ENCODE measurements around the gene NF1.
A peak's percentile ranks its signal among the peaks of the same experiment; 100 is the strongest.
"Not testable (repeated sequence)": the region's sequence is repeated elsewhere in the genome, so short reads cannot be mapped to it uniquely, and the experiment has no call there.

NF1 gene

GRCh38 chr17:31345191-31345747, 250.5 kb downstream of the NF1 start:
- DNase-seq (ENCODE audit: low read depth), result not testable (repeated sequence)

DNA sequence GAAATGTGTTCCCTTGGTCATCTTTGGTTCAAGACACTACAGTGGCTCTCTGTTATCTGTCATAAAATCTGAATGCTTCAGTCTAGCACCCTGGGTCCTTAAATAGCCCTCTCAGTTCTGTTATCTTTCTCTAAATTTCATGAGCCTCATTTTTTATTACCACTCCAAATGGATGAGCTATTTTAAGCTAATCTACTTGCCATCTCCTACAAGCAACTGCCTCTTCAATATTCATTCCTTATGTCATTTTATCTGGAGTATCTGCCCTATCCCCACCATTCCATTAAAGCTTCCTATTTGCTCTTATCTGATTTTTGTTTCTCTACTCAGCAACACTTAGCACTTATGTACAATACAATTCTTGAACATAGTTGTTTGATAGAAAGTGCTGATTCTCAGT, 254.7 kb downstream of the NF1 start:
- no peak for DNase-seq (ENCODE audit: low read depth)

DNA sequence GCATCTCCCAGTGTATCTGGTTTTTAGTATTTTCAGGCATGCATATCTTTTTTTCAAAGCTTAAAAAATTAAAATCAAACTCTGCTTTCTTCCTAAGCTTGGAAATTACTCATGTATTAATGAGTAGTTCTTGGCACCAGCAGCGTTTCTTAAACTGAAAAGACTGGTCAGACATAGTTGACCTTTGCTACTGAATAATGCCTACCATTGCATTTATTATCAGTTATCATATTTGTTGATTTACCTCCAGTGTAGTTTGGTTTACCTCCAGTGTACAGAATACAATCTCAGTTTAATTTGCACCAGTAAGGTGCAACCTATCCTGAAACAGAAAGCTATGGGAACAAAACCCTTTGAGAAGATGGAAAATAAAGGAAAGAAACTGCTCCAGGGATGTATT, 261.2 kb downstream of the NF1 start:
- no peak for DNase-seq (ENCODE audit: low read depth)

- DNase-seq (ENCODE audit: low read depth), result no peak
Observed at GRCh38 chr17:31357091-31357490, 262.3 kb downstream of the NF1 start.

- no peak for DNase-seq (ENCODE audit: low read depth)
Observed at GRCh38 chr17:31357839-31358394, 263.1 kb downstream of the NF1 start.

GRCh38 chr17:31364012-31364411, 269.2 kb downstream of the NF1 start:
- DNase-seq (ENCODE audit: low read depth), result no peak

DNA sequence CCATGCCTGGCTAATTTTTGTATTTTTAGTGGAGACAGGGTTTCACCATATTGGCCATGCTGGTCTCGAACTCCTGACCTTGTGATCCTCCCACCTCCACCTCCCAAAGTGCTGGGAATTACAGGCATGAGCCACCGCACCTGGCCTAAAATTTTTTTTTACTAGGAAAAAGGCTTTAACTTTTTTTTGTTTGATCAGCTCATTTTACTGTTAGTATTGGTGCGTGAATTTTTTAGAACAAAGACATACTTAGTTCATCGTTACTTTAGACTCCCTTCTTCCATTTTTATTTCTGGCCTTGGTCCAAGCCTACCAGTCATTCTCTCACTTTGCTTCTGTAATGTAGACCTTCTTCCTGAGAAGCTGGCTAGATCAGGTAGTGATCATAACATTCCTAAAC, 271.3 kb downstream of the NF1 start:
- DNase-seq (ENCODE audit: low read depth), result no peak

- no peak for DNase-seq (ENCODE audit: low read depth)
Observed at GRCh38 chr17:31369266-31369665, 274.5 kb downstream of the NF1 start.

- DNase-seq (ENCODE audit: low read depth), result no peak
Observed at GRCh38 chr17:31371511-31372097, 276.8 kb downstream of the NF1 start.

GRCh38 chr17:31373150-31374093, 278.6 kb downstream of the NF1 start:
- peak; percentile 20 for DNase-seq (ENCODE audit: low read depth)

DNA sequence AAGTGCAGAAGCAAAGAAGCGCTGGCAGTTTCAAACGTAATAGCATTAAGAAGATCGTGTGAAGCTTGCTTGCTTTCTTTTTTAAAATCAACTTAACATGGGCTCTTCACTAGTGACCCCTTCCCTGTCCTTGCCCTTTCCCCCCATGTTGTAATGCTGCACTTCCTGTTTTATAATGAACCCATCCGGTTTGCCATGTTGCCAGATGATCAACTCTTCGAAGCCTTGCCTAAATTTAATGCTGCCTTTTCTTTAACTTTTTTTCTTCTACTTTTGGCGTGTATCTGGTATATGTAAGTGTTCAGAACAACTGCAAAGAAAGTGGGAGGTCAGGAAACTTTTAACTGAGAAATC, 279.3 kb downstream of the NF1 start:
- DNase-seq (ENCODE audit: low read depth), result no peak

DNA sequence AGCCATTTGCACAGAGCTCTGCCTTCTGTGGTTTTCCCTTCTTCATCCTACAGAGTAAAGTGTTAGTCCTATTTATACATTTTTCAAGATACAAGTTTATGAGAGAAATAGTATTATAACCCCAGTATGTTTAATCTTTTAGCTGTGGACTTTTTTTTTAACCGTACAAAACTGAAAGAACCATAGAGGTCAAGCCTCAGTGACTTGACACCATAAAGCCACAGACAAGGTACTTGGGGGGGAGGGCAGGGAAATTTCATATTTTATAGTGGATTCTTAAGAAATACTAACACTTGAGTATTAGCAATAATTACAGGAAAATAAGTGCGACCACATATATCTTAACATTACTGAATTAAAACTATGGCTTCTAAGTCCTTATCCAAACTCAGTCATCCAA, 279.7 kb downstream of the NF1 start:
- DNase-seq (ENCODE audit: low read depth), result no peak

GRCh38 chr17:31378638-31379037, 283.9 kb downstream of the NF1 start:
- DNase-seq (ENCODE audit: low read depth), result no peak

DNA sequence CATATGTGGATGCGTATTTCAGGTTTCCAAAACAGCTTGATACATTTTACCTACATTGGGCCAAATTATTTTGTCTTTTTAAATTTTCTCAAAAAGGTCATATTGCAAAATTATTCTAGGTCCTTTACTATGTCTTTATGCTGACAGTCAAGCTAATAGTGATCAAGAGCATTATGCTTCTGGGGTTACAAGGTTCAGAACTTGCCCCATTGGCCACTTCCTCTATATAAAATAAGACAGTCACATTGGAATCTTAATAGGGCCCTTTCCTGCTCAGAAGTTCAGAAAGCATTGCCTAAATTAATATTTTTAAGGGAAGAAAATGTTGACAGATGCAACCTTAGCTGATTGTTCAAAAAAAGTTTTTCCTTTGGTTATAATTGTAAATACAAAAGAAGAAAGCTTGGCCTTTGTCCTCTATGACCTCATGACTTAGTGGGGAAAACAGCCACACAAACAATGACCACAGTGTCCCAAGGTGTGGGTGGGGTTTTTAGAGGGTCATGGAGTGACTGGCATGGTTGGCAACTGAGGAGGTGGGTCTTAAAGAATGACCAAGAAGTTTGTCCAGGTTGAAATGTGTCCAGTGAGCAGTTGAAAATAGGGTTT, 284.9 kb downstream of the NF1 start:
- DNase-seq (ENCODE audit: low read depth), result no peak

DNA sequence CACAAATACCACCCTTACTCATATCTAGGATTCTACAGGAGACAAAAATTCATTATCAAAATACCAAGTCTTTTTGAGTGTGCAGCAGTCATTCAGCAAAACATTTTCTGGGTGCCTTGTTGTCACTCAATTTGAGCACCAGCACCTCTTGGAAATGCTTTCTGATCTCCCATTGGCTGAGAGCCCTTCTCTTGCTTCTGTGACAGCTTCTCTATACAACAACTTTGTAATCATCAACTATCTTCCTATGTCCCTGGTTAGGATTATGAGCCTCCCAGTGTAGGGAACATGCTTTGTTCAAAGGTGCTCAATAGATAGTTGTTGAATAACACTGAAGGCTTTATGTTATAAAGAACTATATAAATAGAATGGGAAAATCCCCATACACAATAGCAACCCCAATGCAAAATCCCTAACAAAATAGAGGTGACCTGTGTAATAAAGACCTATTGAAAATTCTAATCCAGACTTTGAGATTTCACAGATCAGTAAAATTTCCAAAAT, 286.4 kb downstream of the NF1 start:
- no peak for DNase-seq (ENCODE audit: low read depth)

DNA sequence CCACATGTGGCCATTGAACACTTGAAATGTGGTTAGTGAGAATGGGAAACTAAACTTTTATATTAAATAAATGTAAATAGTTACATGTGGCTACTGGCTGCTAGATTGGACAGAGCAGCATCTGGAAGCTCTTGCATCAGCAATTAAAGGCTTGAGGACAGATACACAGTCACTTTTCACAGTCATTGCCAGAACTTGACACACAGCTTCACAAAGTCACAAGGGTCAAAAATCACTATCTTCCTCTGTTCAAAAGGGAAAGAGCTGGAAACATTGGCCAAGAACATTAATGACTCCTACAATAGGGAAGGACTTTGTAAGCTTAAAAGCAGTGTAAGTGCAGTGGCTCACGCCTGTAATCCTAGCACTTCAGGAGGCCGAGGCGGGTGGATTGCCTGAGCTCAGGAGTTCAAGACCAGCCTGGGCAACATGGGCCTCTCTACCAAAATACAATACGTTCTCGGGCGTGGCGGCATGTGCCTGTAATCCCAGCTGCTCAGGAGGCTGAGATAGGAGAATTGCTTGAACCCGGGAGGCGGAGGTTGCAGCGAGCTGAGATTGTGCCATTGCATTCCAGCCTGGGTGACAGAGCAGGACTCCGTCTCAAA, 288.0 kb downstream of the NF1 start:
- not testable (repeated sequence) for DNase-seq (ENCODE audit: low read depth)

DNA sequence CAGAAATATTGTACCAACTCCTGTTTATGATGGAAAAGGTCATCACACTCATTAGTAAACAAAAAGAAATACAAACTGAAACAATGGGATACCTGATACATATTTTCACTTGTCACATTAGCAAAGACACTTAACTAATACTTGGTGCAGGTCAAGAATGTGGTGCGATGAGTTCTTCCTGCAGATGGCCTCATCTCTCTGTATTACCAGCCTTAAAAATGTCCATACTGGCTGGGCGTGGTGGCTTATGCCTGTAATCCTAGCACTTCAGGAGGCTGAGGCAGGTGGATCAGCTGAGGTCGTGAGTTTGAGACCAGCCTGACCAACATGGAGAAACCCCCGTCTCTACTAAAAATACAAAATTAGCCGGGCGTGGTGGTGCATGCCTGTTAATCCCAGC, 288.7 kb downstream of the NF1 start:
- not testable (repeated sequence) for DNase-seq (ENCODE audit: low read depth)

- no peak for DNase-seq (ENCODE audit: low read depth)
Observed at GRCh38 chr17:31385428-31386285, 290.9 kb downstream of the NF1 start.

GRCh38 chr17:31386542-31387075, 291.8 kb downstream of the NF1 start:
- no peak for DNase-seq (ENCODE audit: low read depth)

- no peak for DNase-seq (ENCODE audit: low read depth)
Observed at GRCh38 chr17:31387438-31387837, 292.7 kb downstream of the NF1 start.

GRCh38 chr17:31388351-31388750, 293.6 kb downstream of the NF1 start:
- no peak for DNase-seq (ENCODE audit: low read depth)
